ENCODE data around the gene PHF11.

GRCh38 chr13:49560270-49561061, 64.7 kb downstream of the PHF11 start:
- TF ChIP-seq CTCF (IDR thresholded peaks at IDR 0.05) = peak; percentile 10; the same call in 1 of the 2 replicates
- no peak for TF ChIP-seq POLR2AphosphoS5 (IDR thresholded peaks at IDR 0.05; ENCODE audit: low read depth, low read length)
- TF ChIP-seq TCF7L2 (IDR thresholded peaks at IDR 0.05; ENCODE audit: low read depth, low read length) = no peak
- TF ChIP-seq SIN3A (IDR thresholded peaks at IDR 0.05; ENCODE audit: borderline replicate concordance, insufficient read depth, low read depth, low read length) = no peak
